ENCODE measurements around the gene NR3C1. TPM values are rescaled to one million over a fixed set of nuclear protein-coding genes. Genes with fewer than 3 reads are reported as not detected.

The NR3C1 gene
- total RNA-seq, 1 experiment from 2014 or later = 31.4 TPM

DNA sequence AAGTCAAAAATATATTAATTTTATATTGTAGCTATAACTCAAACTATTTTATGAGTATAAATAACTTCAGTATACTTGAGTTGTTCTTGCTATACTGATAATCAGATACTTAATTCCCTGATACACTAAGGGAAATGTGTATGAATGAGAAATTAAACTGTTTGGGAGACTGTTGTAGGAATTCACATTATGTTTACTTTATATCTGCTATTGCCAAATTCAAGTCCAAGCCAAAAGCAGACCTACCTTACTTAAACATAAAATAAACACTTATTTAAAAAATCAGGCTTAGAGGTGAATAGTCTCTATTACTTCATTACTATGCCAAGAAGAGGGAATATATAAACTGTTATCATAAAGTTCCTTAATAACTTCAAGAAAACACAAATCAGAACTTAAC, 13.2 kb downstream of the NR3C1 start:
- Histone ChIP-seq H2AFZ (ENCODE audit: low read length) (no peak overlapping the region), H3K79me1 (ENCODE audit: insufficient read depth, low read depth, low read length, poor library complexity, severe bottlenecking) (no peaks in the 10 kb centered on the region), H2BK5ac (ENCODE audit: insufficient read length, low read length) (no peak overlapping the region), H3K56ac (ENCODE audit: insufficient read length, low read depth, low read length) (no peak overlapping the region), H3K79me2 (ENCODE audit: insufficient read depth, low read length) (no peaks in the 10 kb centered on the region), H3K18ac (ENCODE audit: insufficient read length, low read depth, low read length) (no peak overlapping the region), H3K9ac (ENCODE audit: extremely low read depth, insufficient read length, low read length) (no peak overlapping the region), H4K5ac (ENCODE audit: insufficient read length, low read depth, low read length) (no peak overlapping the region), H4K8ac (replicated peaks; ENCODE audit: insufficient read length, low read depth, low read length) (no peak overlapping the region), H3T11ph (ENCODE audit: low read length) (no peak overlapping the region), H2BK12ac (ENCODE audit: insufficient read length, low read depth, low read length) (no peak overlapping the region), H3K14ac (ENCODE audit: insufficient read depth, low read length) (no peak overlapping the region), H3K27ac (ENCODE audit: insufficient read length, low read depth, low read length) (no peak overlapping the region), H4K91ac (ENCODE audit: insufficient read length, low read depth, low read length) (no peak overlapping the region), H2AK5ac (ENCODE audit: insufficient read length, low read length) (no peak overlapping the region), H3K23me2 (ENCODE audit: insufficient read length, low read depth, low read length, poor library complexity, severe bottlenecking) (no peaks in the 10 kb centered on the region), H2BK15ac (ENCODE audit: low read depth, low read length) (no peak overlapping the region), H3K4ac (ENCODE audit: low read depth, low read length) (no peak overlapping the region), H3K9me3 (ENCODE audit: control insufficient read depth, low read depth, low read length) (peaks cover 11% of the 10 kb centered on the region), H4K20me1 (ENCODE audit: control insufficient read depth, insufficient read depth, insufficient read length) (no peaks in the 10 kb centered on the region), H2BK120ac (ENCODE audit: low read depth, low read length, poor library complexity, severe bottlenecking) (no peak overlapping the region), H3K27me3 (ENCODE audit: insufficient read depth, low read length) (no peaks in the 10 kb centered on the region), H2BK20ac (ENCODE audit: low read depth, low read length, poor library complexity, severe bottlenecking) (no peak overlapping the region), H3K4me2 (ENCODE audit: insufficient read depth, insufficient read length, low read length) (no peak overlapping the region), H3K4me1 (ENCODE audit: insufficient read depth, low read length) (no peaks in the 10 kb centered on the region), H3K23ac (ENCODE audit: insufficient read length, low read depth, low read length) (no peak overlapping the region)
- Mint-ChIP-seq H3K27ac (no peak overlapping the region), H3K4me3 (no peak overlapping the region), H3K4me1 (peaks cover 17 to 22% of the 10 kb centered on the region in 2 experiments), H3K27me3 (ENCODE audit: low read depth) (peaks cover 2% of the 10 kb centered on the region; the same call in 1 of the 2 replicates), H3K9me3 (peaks cover 11 to 20% of the 10 kb centered on the region in 2 experiments), H3K36me3 (ENCODE audit: insufficient read depth in 1 of 3, low read depth in 3 of 3) (peaks cover 19 to 24% (median 21%) of the 10 kb centered on the region in 3 experiments)
- TF ChIP-seq CTCF (conservative IDR thresholded peaks at IDR 0.05) = no peak
- no peak for DNase-seq

Data from H9 (cell line).